AG04449 (cell line): ENCODE results near the gene TMEM233.
"Not testable (repeated sequence)": the region's sequence is repeated elsewhere in the genome, so short reads cannot be mapped to it uniquely, and the experiment has no call there.

Experiments
- CTCF ChIA-PET: fragments of 350-600 bp; formaldehyde crosslinking; extraction: SDS; loops from one replicate; lab custom pipeline; 2021; ENCODE audit warnings: antibody characterized with exemption; lab: Yijun Ruan, JAX
- POLR2A ChIA-PET: fragments of 400-600, 350-600 bp; formaldehyde crosslinking; extraction: SDS; loops from one replicate; lab custom pipeline; 2020; ENCODE audit warnings: antibody characterized with exemption, inconsistent platforms; lab: Yijun Ruan, JAX
- DNase-seq: peaks from one replicate; pipeline ENCODE4 v3.0.0-alpha.2; 2010; ENCODE audit warnings: low read depth, low spot score
- H3K4me3 ChIP-seq: 2 replicates; pipeline ENCODE4 v1.5.1; 2011; ENCODE audit warnings: low read depth, mild to moderate bottlenecking, control low read depth, low read length
- CTCF ChIP-seq: IDR thresholded peaks from one replicate; pipeline ENCODE4 v1.5.1; 2011; ENCODE audit warnings: mild to moderate bottlenecking, moderate library complexity, low read length, control low read depth, inconsistent platforms; ENCODE audit not compliant: insufficient read depth; ENCODE audit errors: missing control alignments

TMEM233 gene

DNA sequence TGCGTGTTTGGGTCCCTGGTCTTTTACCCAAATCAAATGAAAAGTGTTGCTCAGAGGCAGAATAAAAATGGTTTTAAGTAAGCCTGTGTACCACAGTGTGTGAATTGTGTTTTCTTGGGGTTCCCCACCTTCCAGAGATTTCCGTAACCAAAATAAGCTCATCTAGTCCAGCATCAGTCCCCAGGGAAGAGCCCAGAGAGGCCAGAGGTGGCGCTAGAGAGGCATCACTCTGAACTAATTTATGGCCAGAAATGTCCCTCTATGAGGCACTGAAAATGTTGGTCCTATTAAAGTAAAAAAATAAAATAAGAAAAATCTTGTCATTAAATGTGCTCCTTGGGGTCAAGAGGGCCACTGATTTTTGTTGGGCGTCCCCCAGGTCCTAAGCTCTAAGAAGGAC, 49.4 kb downstream of the TMEM233 start:
- ChIA-PET CTCF (interaction anchor here (1.5 kb wide), 1 partner anchor 24 kb away, joined by 4 read pairs; the partner anchor contains the start of gene PRKAB1), POLR2A (no interaction called here)
- no peak for TF ChIP-seq CTCF
- H3K4me3 ChIP-seq: no peak overlapping the region
- no peak for DNase-seq

GRCh38 chr12:119644930-119645329, 51.4 kb downstream of the TMEM233 start:
- H3K4me3 ChIP-seq: no peak overlapping the region
- no peak for DNase-seq
- TF ChIP-seq CTCF: no peak
- ChIA-PET CTCF (interaction anchor here (1.7 kb wide), 1 partner anchor 14 kb away, joined by 8 read pairs; no protein-coding TSS in a partner anchor), POLR2A (no interaction called here)

GRCh38 chr12:119645535-119646059, 52.0 kb downstream of the TMEM233 start:
- DNase-seq: no peak
- no peak overlapping the region for H3K4me3 ChIP-seq
- no peak for TF ChIP-seq CTCF
- POLR2A ChIA-PET: no interaction called here
- CTCF ChIA-PET: no interaction called here

GRCh38 chr12:119649202-119649808, 55.7 kb downstream of the TMEM233 start:
- no peak for DNase-seq
- no peak overlapping the region for H3K4me3 ChIP-seq
- TF ChIP-seq CTCF: peak; percentile 24
- POLR2A ChIA-PET: no interaction called here
- CTCF ChIA-PET: interaction anchor here (0.9 to 2.9 kb wide), 4 partner anchors 10 to 18 kb away, joined by 3 to 12 read pairs (median 4); partner anchors contain the start of gene PRKAB1

GRCh38 chr12:119652665-119653064, 59.1 kb downstream of the TMEM233 start:
- ChIA-PET CTCF (interaction anchor here (1.3 to 1.5 kb wide), 3 partner anchors 9 to 16 kb away, joined by 3 to 5 read pairs (median 4); no protein-coding TSS in a partner anchor), POLR2A (no interaction called here)
- TF ChIP-seq CTCF: no peak
- H3K4me3 ChIP-seq: no peak overlapping the region
- DNase-seq: no peak

DNA sequence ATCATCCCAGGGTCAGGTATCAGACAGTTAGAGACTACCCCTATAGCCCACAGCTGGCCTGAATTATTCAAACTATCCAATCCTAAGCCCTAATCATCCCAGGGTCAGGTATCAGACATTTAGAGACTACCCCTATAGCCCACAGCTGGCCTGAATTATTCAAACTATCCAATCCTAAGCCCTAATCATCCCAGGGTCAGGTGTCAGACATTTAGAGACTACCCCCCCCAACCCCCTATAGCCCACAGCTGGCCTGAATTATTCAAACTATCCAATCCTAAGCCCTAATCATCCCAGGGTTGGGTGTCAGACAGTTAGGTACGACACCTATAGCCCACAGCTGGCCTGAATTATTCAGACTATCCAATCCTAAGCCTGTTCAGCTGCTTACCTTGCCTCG, 63.4 kb downstream of the TMEM233 start:
- H3K4me3 ChIP-seq, DNase-seq, POLR2A ChIA-PET: not testable (repeated sequence)
- CTCF ChIA-PET: interaction anchor here (1.0 kb wide), 1 partner anchor 9 kb away, joined by 3 read pairs; no protein-coding TSS in a partner anchor

DNA sequence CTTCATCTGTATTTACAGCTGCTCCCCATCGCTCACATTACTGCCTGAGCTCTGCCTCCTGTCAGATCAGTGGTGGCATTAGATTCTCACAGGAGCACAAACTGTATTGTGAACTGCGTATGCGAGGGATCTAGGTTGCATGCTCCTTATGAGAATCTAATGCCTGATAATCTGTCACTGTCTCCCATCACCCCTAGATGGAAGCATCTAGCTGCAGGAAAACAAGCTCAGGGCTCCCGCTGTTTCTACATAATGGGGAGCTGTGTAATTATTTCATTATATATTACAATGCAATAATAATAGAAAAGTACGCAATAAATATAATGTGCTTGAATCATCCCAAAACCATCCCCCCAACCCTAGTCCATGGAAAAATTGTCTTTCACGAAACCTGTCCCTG, 64.6 kb downstream of the TMEM233 start:
- H3K4me3 ChIP-seq, POLR2A ChIA-PET, DNase-seq: not testable (repeated sequence)
- CTCF ChIA-PET: interaction anchor here (0.8 to 2.1 kb wide), 8 partner anchors 9 to 281 kb away, joined by 3 to 12 read pairs (median 8); partner anchors contain the start of gene PRKAB1
